NB4 (cell line): ENCODE measurements around the gene KCTD21.

ENCODE experiments used
- CTCF ChIP-seq: IDR thresholded peaks from one replicate; pipeline ENCODE4 v1.5.1; 2012; ENCODE audit warnings: low read depth, low read length
- POLR2A ChIP-seq: IDR thresholded peaks from 2 replicates; pipeline ENCODE4 v1.6.1; 2011; ENCODE audit warnings: mild to moderate bottlenecking; ENCODE audit not compliant: insufficient read length; ENCODE audit errors: extremely low read depth
- TF ChIP-seq, protein P1 (sequence below): IDR thresholded peaks from 2 replicates; pipeline ENCODE4 v1.6.1; 2011; ENCODE audit warnings: low read depth, low read length

DNA sequence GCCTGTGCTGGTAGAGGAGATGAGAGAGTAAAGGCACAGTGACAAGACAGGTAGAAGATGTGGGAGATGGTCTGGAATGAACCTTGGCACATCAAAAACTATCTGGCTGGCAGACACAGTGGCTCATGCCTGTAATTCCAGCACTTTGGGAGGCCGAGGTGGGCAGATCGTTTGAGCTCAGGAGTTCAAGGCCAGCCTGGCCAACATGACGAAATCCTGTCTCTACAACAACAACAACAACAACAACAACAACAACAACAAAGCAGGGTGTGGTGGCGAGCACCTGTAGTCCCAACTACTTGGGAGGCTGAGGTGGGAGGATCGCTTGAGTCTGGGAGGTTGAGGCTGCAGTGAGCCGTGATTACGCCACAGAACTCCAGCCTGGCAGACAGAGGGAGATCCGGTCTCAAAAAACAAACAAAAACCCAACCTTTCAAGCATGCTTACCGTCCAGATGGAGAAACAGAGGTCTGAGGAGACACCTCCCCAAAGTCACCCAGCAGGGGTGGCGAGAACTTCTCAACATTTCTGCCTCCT lies 11.8 kb downstream of the KCTD21 start:
- TF ChIP-seq CTCF, result no peak
- TF ChIP-seq, protein P1, sequence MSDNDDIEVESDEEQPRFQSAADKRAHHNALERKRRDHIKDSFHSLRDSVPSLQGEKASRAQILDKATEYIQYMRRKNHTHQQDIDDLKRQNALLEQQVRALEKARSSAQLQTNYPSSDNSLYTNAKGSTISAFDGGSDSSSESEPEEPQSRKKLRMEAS, result no peak
- no peak for TF ChIP-seq POLR2A
